ENCODE measurements around the gene RGS14.
A peak's percentile ranks its signal among the peaks of the same experiment; 100 is the strongest.

RGS14 gene

DNA sequence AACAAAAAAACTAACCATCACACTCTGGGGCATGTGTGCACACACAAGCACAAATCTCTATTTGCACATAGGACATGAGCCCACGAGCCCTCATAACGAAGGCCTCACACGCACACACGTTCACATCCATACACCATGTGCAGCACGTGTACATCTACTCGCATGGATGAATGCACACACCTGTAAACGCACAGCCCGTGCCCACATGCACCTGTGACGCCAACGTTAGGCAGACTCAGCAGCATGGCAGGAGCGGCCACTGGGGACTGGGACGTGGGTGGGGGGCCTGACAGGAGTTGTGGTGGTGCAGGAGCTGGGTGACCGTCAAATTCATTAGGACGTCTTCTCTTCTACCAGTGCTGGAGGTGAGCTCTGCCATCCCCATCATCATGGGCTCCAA is 29.7 kb downstream of the RGS14 start:
- no peak for DNase-seq (ENCODE audit: insufficient read length, low spot score)
- FAIRE-seq, result no peak
- TF ChIP-seq, protein P1, sequence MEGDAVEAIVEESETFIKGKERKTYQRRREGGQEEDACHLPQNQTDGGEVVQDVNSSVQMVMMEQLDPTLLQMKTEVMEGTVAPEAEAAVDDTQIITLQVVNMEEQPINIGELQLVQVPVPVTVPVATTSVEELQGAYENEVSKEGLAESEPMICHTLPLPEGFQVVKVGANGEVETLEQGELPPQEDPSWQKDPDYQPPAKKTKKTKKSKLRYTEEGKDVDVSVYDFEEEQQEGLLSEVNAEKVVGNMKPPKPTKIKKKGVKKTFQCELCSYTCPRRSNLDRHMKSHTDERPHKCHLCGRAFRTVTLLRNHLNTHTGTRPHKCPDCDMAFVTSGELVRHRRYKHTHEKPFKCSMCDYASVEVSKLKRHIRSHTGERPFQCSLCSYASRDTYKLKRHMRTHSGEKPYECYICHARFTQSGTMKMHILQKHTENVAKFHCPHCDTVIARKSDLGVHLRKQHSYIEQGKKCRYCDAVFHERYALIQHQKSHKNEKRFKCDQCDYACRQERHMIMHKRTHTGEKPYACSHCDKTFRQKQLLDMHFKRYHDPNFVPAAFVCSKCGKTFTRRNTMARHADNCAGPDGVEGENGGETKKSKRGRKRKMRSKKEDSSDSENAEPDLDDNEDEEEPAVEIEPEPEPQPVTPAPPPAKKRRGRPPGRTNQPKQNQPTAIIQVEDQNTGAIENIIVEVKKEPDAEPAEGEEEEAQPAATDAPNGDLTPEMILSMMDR (IDR thresholded peaks at IDR 0.05; ENCODE audit: insufficient read depth, missing control alignments), result no peak

DNA sequence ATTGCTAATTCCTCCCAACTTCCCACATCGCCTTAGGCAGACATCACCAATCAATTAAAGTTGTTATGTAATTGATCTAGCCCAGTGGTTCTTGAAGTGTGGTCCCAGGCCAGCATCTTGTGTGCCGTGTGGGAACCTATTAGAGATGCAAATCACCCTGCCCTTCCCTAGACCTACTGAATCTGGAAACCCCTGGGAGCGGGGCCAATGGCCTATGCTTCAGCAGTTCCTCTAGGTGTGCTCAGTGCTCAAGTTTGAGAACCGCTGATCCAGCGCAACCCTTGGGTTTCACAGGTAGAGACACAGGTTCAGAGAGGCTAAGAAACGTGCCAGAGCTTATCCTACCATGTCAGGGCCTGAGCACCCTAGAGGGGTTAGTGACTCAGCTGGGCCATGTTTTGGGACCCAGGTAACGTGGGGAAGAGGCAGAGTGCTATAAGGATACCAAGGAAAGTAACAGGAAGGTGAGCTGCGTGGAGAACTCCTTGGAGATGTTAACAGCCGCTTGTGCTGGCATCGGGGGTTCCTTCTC is 30.9 kb downstream of the RGS14 start:
- DNase-seq (ENCODE audit: insufficient read length, low spot score) (no peak), FAIRE-seq (no peak)
- TF ChIP-seq, protein P1 (IDR thresholded peaks at IDR 0.05; ENCODE audit: insufficient read depth, missing control alignments), result no peak

DNA sequence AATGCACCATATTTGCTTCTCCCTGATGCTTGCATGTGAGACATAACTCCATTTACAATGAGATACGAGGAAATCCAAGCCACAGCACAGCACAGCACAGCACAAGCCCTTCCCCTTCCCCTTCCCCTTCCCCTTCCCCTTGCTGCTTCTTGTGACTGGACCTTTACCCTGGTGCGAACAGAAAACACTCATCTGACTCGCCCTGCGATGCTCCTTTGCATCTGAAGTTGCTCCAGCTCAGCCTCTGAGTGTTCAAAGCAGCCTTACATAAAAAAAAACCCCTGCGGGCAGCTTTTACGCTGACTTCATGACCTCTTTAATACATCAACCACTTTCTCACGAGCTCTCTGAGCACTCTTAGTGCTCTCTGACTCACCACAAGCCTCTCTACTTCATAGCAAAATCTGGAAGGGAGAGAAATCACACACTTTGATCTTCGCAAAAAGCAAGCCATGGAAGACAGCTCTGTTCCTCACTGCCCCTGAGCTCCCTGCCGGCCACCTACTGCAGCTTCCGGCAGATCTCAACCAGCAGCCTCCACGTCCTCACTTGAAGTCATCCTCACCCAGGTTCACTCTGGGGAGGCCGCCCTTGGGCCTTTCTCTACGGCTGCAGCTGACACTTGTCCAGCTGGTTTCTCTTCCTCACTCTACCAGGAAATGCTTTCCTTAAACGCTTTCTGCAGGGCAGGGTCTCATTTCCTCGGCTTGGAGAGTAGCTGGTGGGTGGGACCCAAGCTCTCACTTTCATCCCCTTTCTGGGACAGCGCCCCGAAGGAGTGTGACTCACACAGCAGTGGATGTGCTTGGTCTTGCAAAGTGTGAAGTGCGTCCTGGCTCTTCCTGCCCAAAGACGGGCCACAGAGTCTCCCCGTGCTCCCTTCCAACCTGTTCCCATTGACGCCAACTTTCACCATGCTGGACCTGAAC is 31.8 kb downstream of the RGS14 start:
- TF ChIP-seq, protein P1 (IDR thresholded peaks at IDR 0.05; ENCODE audit: insufficient read depth, missing control alignments), result no peak
- FAIRE-seq (no peak), DNase-seq (ENCODE audit: insufficient read length, low spot score) (no peak)

DNA sequence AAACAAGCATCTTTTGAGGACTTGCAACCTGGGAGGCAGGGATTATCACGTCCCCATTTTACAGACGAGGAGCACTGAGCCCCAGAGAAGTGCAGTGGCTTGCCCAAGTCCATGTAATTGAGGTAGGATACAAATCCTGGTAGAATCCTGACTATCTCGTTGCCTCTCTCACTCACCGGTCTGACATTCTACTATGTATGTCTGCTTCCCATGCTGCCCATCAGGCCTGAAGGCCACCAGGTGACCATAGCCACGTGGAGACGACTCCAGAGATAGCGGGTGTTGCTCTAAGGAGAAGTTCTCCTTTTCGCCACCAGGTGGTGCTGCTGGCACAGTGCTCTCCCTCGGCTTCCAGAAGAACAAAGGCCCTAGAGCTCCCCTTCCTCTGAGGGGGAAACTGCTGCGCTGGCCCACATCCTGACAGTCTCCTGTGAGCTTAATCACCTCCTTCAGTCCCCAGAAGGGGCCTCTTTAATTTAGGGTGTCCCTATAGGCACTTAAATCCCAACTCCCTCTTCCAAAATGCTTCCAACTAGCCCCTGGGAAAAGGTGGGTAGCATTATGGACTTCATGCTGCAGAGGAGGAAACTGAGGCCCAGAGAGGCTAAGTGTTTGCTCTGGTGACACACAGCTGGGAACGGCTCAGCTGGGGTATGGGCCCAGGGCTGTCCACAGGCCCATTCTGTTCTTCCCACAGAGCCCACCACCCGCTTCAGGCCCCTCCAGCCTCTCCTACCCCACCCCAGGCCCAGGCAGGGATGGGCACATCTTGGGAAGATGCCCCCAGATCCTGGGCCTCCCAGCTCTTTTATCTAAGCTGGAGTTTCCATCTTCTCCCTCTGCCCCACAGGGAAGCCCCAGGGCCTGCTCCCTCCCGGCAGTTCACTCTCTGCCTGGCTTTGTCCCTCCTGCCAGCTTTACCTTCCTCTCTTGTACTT is 32.9 kb downstream of the RGS14 start:
- peak; percentile 98 for DNase-seq (ENCODE audit: insufficient read length, low spot score)
- TF ChIP-seq, protein P1 (IDR thresholded peaks at IDR 0.05; ENCODE audit: insufficient read depth, missing control alignments), result peak; percentile 93
- FAIRE-seq, result no peak

DNA sequence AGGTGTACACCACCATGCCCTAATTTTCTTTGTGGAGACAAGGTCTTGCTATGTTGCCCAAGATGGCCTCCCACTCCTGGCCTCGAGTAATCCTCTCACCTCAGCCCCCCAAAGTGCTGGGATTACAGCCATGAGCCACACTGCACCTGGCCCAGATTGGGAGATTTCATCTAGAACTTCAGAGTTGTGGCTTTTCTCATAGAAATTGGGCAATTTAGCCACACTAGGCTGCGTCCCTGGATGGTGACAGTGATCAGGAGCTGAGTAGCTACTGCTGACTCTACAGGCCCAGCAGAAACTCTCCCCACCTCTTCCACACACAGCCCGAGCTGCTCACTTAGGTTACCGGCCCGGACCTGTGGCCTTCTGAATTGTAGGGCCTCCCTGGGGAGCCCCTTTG is 35.0 kb downstream of the RGS14 start:
- no peak for DNase-seq (ENCODE audit: insufficient read length, low spot score)
- FAIRE-seq, result no peak
- TF ChIP-seq, protein P1 (IDR thresholded peaks at IDR 0.05; ENCODE audit: insufficient read depth, missing control alignments), result no peak

DNA sequence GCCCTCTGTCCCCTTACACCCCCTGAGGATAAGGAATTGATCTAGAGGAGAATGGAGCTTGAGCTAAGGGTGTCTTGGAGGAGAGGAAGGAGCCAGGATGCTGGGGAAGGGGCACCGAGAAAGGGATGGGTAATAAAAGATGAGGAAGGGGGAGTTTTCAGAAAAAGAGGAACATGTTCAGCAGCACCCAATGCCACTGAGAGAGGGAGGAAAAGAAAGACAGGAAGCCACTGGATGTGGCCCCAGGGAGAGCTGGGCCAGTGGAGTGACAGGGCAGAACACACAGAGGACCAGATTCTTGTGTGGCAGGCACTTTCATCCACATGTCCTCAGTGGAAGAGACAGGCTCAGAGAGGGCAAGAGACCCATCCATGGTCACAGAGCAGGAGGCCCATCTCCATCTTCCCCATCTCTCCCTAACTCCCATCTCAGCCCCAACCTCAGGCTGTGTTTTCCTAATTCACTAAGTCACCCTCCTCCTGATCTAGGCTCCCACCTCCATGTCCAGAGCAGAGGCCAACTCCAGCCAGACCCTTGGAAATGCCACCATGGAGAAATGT is 35.6 kb downstream of the RGS14 start:
- DNase-seq (ENCODE audit: insufficient read length, low spot score) (no peak), FAIRE-seq (no peak)
- TF ChIP-seq, protein P1 (IDR thresholded peaks at IDR 0.05; ENCODE audit: insufficient read depth, missing control alignments), result no peak
